22Rv1 (cell line): ENCODE results near the gene PSKH1.

Experiments
- CTCF ChIP-seq: fragments of 450-650 bp; IDR thresholded peaks from 2 replicates; pipeline ENCODE4 v1.5.1; 2017; ENCODE audit warnings: mild to moderate bottlenecking
- ZFX ChIP-seq: fragments of 450-650 bp; IDR thresholded peaks from 2 replicates; pipeline ENCODE4 v1.6.1; 2017; ENCODE audit warnings: antibody characterized with exemption, borderline replicate concordance

GRCh38 chr16:67939507-67940445, 46.7 kb downstream of the PSKH1 start:
- TF ChIP-seq CTCF (no peak), ZFX (no peak)
